GM19193 (cell line): Measurements from ENCODE around the gene PTPRN2.

Experiments used
- POLR2A ChIP-seq: IDR thresholded peaks from 4 replicates; pipeline ENCODE4 v1.6.1; 2011; ENCODE audit not compliant: insufficient read depth, insufficient read length; ENCODE audit errors: extremely low read depth

The PTPRN2 gene

GRCh38 chr7:157676001-157676400, 911.6 kb downstream of the PTPRN2 start:
- TF ChIP-seq POLR2A, result no peak

- TF ChIP-seq POLR2A, result no peak
Observed at GRCh38 chr7:157675427-157675927, 912.1 kb downstream of the PTPRN2 start.

- TF ChIP-seq POLR2A, result no peak
Observed at GRCh38 chr7:157674715-157675426, 912.8 kb downstream of the PTPRN2 start.

- TF ChIP-seq POLR2A, result no peak
Observed at GRCh38 chr7:157674027-157674714, 913.5 kb downstream of the PTPRN2 start.

GRCh38 chr7:157673573-157673972, 914.0 kb downstream of the PTPRN2 start:
- TF ChIP-seq POLR2A, result no peak

- TF ChIP-seq POLR2A, result no peak
Observed at GRCh38 chr7:157671358-157672255, 916.0 kb downstream of the PTPRN2 start.

- no peak for TF ChIP-seq POLR2A
Observed at GRCh38 chr7:157670490-157671357, 916.9 kb downstream of the PTPRN2 start.

- no peak for TF ChIP-seq POLR2A
Observed at GRCh38 chr7:157669768-157670351, 917.8 kb downstream of the PTPRN2 start.

GRCh38 chr7:157668884-157669767, 918.5 kb downstream of the PTPRN2 start:
- no peak for TF ChIP-seq POLR2A

GRCh38 chr7:157668221-157668883, 919.3 kb downstream of the PTPRN2 start:
- no peak for TF ChIP-seq POLR2A

- no peak for TF ChIP-seq POLR2A
Observed at GRCh38 chr7:157667731-157668130, 919.9 kb downstream of the PTPRN2 start.

- TF ChIP-seq POLR2A, result no peak
Observed at GRCh38 chr7:157667261-157667660, 920.4 kb downstream of the PTPRN2 start.

GRCh38 chr7:157666530-157667040, 921.0 kb downstream of the PTPRN2 start:
- TF ChIP-seq POLR2A, result no peak
